Transverse colon (tissue), 4 donors: ENCODE results near the gene MT1HL1. TPM values are rescaled to one million over a fixed set of nuclear protein-coding genes. Genes with fewer than 3 reads are reported as not detected.

Experiments
- DNase-seq: peaks from one replicate; pipeline ENCODE4 v3.0.0-alpha.2; 2019
- H3K27ac ChIP-seq, 4 donors: fragments of 200-600 bp; sonication (generic); 2 replicates each; pipeline ENCODE4 v1.5.1; 2016 to 2018; ENCODE audit warnings: inconsistent platforms in 4 of 4
- H3K27me3 ChIP-seq: fragments of 200-600 bp; sonication (generic); 2 replicates; pipeline ENCODE4 v1.5.1; 2017; ENCODE audit warnings: inconsistent platforms
- H3K36me3 ChIP-seq, 4 donors: fragments of 200-600 bp; sonication (generic); 2 replicates each; pipeline ENCODE4 v1.5.1; 2017 to 2019; ENCODE audit warnings: inconsistent platforms in 4 of 4
- H3K4me1 ChIP-seq, 4 donors: fragments of 200-600 bp; sonication (generic); 2 replicates each; pipeline ENCODE4 v1.5.1; 2017 to 2020; ENCODE audit warnings: inconsistent platforms in 4 of 4
- H3K4me3 ChIP-seq, 4 donors: fragments of 200-600 bp; sonication (generic); 1 replicate in 1 of 4; 2 replicates in 3 of 4; pipeline versions ENCODE4 v1.5.1 to v1.6.1; 2017 to 2019; ENCODE audit warnings: inconsistent platforms in 4 of 4
- H3K9me3 ChIP-seq, 2 donors: fragments of 200-600 bp; sonication (generic); 2 replicates each; pipeline ENCODE4 v1.5.1; 2017 to 2019; ENCODE audit warnings: inconsistent platforms in 2 of 2
- EP300 ChIP-seq: sonication (generic); formaldehyde crosslinking; IDR thresholded peaks from one replicate; pipeline ENCODE4 v1.6.1; 2017; ENCODE audit warnings: antibody characterized with exemption, low read depth
- POLR2A ChIP-seq: fragments of 450-650 bp; IDR thresholded peaks from one replicate; pipeline ENCODE4 v1.6.1; 2016; ENCODE audit warnings: antibody characterized with exemption, mild to moderate bottlenecking, moderate library complexity
- POLR2AphosphoS5 ChIP-seq, 3 donors: sonication (generic); formaldehyde crosslinking; IDR thresholded peaks; one replicate each; pipeline ENCODE4 v1.6.1; 2016; ENCODE audit warnings: antibody characterized with exemption in 3 of 3
- WGBS, 2 donors: methylation state at CpG; one replicate each; pipeline ENCODE4 v1.1.5; 2018; ENCODE audit warnings: low coverage in 1 of 2; 5-methylcytosine and 5-hydroxymethylcytosine counted together
- in situ Hi-C, 4 donors: fragments of 200-750 bp; cut with MboI; loops; one replicate each; pipeline versions ENCODE4 v1.15.0 to v1.15.1; 2017; ENCODE audit warnings: low sequenced_read_pairs in 3 of 4, low pct_ligation_motif_present in 1 of 4, low pct_unique_long_range_greater_than_20kb in 1 of 4
- intact Hi-C: fragments of 100-400 bp; cut with DNase I; formaldehyde crosslinking; loops from one replicate; pipeline ENCODE4 v1.15.1; 2023; ENCODE audit warnings: low total_unique reads
- total RNA-seq, 4 donors: library from RNA; depleted of rRNA; stranded (reverse); fragments of >200 nt; gene quantifications; one replicate each; pipeline ENCODE4 v1.1.0, GENCODE V29; 2016
- TF ChIP-seq, protein P1 (sequence below), 5 experiments: fragments of 200-600 bp in 3 of 5; fragments of 450-650 bp in 2 of 5; sonication (generic) in 3 of 5; IDR thresholded peaks; 1 replicate in 2 of 5; 2 replicates in 3 of 5; pipeline ENCODE4 v1.5.1; 2016 to 2017; ENCODE audit warnings: antibody characterized with exemption in 5 of 5, inconsistent platforms in 3 of 5, mild to moderate bottlenecking in 2 of 5, moderate library complexity in 1 of 5

Gene MT1HL1
- total RNA-seq, 4 donors from 2014 or later, result not detected

DNA sequence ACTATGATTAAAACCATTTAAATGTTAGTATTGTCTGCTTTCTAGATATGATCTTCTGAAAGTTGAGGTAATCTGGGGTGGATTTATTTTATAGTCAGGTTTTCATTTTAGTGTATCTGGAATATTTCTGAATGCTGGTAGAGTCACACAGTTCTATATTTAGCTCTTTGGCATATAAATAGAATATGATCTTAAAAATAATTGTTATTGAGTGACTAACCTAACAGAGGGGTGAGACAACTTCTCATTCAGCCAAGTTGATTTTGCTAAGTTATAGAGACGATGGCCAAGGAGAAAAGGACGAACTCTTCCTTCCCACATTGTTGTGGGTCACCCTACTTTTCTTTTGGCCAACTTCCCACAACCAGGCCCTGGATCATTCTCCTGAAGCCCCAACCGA, 7.2 kb upstream of the MT1HL1 start:
- intact Hi-C loops (no loop called here), in situ Hi-C loops (no loop called here)
- Histone ChIP-seq H3K27me3 (no peaks in the 10 kb centered on the region), H3K4me3 (no peak overlapping the region), H3K36me3 (no peaks in the 10 kb centered on the region), H3K9me3 (no peaks in the 10 kb centered on the region), H3K4me1 (peaks cover 3 to 21% (median 8%) of the 10 kb centered on the region in 4 donors), H3K27ac (peak overlapping the region; percentile 36 to 73 (median 60))
- TF ChIP-seq, protein P1, sequence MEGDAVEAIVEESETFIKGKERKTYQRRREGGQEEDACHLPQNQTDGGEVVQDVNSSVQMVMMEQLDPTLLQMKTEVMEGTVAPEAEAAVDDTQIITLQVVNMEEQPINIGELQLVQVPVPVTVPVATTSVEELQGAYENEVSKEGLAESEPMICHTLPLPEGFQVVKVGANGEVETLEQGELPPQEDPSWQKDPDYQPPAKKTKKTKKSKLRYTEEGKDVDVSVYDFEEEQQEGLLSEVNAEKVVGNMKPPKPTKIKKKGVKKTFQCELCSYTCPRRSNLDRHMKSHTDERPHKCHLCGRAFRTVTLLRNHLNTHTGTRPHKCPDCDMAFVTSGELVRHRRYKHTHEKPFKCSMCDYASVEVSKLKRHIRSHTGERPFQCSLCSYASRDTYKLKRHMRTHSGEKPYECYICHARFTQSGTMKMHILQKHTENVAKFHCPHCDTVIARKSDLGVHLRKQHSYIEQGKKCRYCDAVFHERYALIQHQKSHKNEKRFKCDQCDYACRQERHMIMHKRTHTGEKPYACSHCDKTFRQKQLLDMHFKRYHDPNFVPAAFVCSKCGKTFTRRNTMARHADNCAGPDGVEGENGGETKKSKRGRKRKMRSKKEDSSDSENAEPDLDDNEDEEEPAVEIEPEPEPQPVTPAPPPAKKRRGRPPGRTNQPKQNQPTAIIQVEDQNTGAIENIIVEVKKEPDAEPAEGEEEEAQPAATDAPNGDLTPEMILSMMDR (IDR thresholded peaks at IDR 0.05), result no peak
- peak in 1 of 3 donors; percentile 23 for TF ChIP-seq POLR2AphosphoS5 (IDR thresholded peaks at IDR 0.05)
- no peak for DNase-seq
- WGBS, 2 donors, result 71% methylated on average over 1 to 3 of the region's 3 CpGs

DNA sequence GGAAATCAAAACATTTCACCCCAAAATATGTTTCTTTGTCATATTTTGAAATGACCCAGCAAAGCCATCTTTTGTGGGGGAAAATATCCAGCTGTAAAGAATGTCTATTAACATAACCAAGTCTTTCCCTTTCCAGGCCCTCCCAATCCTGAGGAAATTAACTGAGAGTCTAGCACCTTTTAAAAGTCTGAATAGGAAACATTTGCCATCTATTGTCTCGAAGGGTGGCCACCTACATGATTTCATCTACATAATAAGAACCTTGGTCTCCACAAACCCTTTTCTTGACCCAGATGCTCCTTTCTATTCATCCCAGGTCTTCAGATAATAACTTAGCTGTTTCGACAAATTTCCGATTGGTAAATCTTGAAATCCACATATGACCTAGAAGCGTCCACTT, 5.4 kb upstream of the MT1HL1 start:
- no peak for TF ChIP-seq POLR2A
- TF ChIP-seq EP300, result no peak
- TF ChIP-seq, protein P1 (IDR thresholded peaks at IDR 0.05), result no peak
- TF ChIP-seq POLR2AphosphoS5 (IDR thresholded peaks at IDR 0.05), result no peak
- H3K36me3 ChIP-seq, result no peaks in the 10 kb centered on the region
- H3K27ac ChIP-seq, result no peak overlapping the region
- no peak for DNase-seq
- H3K4me3 ChIP-seq, result no peak overlapping the region
- intact Hi-C loops (no loop called here), in situ Hi-C loops (no loop called here)
- 88% methylated on average over 4 of the region's 4 CpGs for WGBS, 2 donors
- H3K9me3 ChIP-seq, result no peaks in the 10 kb centered on the region
- H3K4me1 ChIP-seq, result peaks cover 3 to 21% (median 8%) of the 10 kb centered on the region in 4 donors
- H3K27me3 ChIP-seq, result no peaks in the 10 kb centered on the region

DNA sequence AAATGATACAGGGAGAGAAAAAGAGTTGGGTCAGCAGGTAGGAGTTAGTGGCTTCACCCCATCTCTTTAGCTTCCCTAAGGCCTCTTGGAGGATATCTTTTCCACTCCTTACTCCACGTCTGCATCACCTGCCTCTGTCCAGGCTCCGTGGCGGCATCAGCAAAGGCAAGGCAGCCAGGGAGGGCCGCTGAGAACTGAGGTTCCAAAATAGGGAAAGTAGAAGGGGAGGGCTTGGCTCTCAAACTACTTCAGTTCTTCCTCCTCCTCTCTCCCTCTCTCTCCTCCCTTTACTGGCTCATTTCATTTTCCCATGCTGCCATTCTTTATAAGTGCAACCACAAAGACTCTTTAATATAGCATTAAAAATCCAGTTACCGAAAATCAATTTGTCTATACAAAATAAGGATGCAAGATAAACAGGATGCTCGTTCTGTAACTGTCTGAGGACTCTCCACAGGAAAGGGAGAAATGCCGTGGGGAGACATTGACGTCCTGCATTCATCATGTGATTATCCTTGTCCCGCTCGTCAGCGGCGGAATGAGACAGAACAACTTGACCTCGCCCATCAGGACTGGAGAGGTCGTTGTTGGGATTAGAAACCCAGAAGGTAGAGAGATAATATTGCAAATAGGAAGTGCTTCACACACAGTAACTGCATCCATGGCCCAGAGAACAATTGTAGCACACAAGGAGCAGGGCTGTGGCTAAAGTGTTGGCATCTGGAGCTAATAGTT, 3.1 kb upstream of the MT1HL1 start:
- Histone ChIP-seq H3K4me1 (peaks cover 0 to 8% (median 2%) of the 10 kb centered on the region in 4 donors), H3K4me3 (no peak overlapping the region), H3K27me3 (no peaks in the 10 kb centered on the region), H3K27ac (no peak overlapping the region), H3K36me3 (no peaks in the 10 kb centered on the region), H3K9me3 (no peaks in the 10 kb centered on the region)
- intact Hi-C loops (no loop called here), in situ Hi-C loops (no loop called here)
- TF ChIP-seq EP300 (no peak), POLR2A (no peak), POLR2AphosphoS5 (IDR thresholded peaks at IDR 0.05) (no peak)
- TF ChIP-seq, protein P1 (IDR thresholded peaks at IDR 0.05), result no peak
- DNase-seq, result no peak
- 67 to 72% methylated on average over 5 to 14 of the region's 14 CpGs for WGBS, 2 donors

DNA sequence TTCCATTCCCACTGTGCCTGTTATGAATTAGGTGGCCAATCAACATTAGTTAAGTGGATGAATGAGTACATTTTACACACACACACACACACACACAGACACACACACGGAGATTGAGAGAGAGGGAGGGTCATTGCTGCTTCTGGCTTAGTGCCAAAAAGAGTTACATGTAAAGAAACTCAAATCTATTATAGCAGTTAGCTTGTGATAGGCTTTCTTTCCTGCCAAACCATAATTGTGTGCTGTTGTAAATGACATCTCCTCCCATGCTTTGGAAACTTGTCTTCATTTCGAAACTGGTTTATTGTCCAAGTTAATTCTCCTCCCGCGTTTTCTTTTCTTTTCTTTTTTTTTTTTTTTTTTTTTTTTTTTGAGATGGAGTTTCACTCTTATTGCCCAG, 1.4 kb upstream of the MT1HL1 start:
- TF ChIP-seq, protein P1 (IDR thresholded peaks at IDR 0.05), result no peak
- TF ChIP-seq EP300, result no peak
- TF ChIP-seq POLR2A, result no peak
- TF ChIP-seq POLR2AphosphoS5 (IDR thresholded peaks at IDR 0.05), result no peak
- Histone ChIP-seq H3K4me1 (no peaks in the 10 kb centered on the region), H3K4me3 (no peak overlapping the region), H3K27ac (no peak overlapping the region), H3K9me3 (no peaks in the 10 kb centered on the region), H3K36me3 (no peaks in the 10 kb centered on the region), H3K27me3 (no peaks in the 10 kb centered on the region)
- DNase-seq, result peak; percentile 16
- intact Hi-C loops (no loop called here), in situ Hi-C loops (no loop called here)
- 14 to 39% methylated on average over 1 to 4 of the region's 4 CpGs for WGBS, 2 donors
